Osteoblast (primary cell): ENCODE data around the gene POPDC3. TPM values are rescaled to one million over a fixed set of nuclear protein-coding genes. Genes with fewer than 3 reads are reported as not detected.

Experiments used
- DNase-seq: peaks from one replicate; pipeline ENCODE4 v3.0.0; 2011; ENCODE audit warnings: low spot score, mixed read lengths; ENCODE audit not compliant: insufficient read length; ENCODE audit errors: missing footprints
- H2AFZ ChIP-seq: 2 replicates; pipeline ENCODE4 v1.6.0; 2011; ENCODE audit warnings: mild to moderate bottlenecking, low read length
- H3K27ac ChIP-seq: 2 replicates; pipeline ENCODE4 v1.5.1; 2011; ENCODE audit warnings: mild to moderate bottlenecking, low read depth, low read length, moderate library complexity
- H3K27me3 ChIP-seq: 2 replicates; pipeline ENCODE4 v1.6.0; 2012; ENCODE audit warnings: mild to moderate bottlenecking, control low read depth, inconsistent platforms, low read length, moderate library complexity; ENCODE audit not compliant: insufficient read depth
- H3K36me3 ChIP-seq: 2 replicates; pipeline ENCODE4 v1.5.1; 2011; ENCODE audit warnings: mild to moderate bottlenecking, low read length, control low read depth, moderate library complexity; ENCODE audit not compliant: insufficient read depth
- H3K4me1 ChIP-seq: 2 replicates; pipeline ENCODE4 v1.5.1; 2011; ENCODE audit warnings: mild to moderate bottlenecking, low read length, control low read depth, moderate library complexity; ENCODE audit not compliant: insufficient read depth
- H3K4me2 ChIP-seq: 2 replicates; pipeline ENCODE4 v1.6.0; 2011; ENCODE audit warnings: mild to moderate bottlenecking, low read length; ENCODE audit not compliant: insufficient read depth
- H3K4me3 ChIP-seq: fragments of 200-600 bp; sonication (generic); 3 replicates; pipeline ENCODE4 v1.5.1; 2012; ENCODE audit warnings: mild to moderate bottlenecking, low read length, inconsistent platforms; ENCODE audit not compliant: insufficient read depth
- H3K79me2 ChIP-seq: 2 replicates; pipeline ENCODE4 v1.6.0; 2012; ENCODE audit warnings: mild to moderate bottlenecking, low read length, control low read depth, inconsistent platforms; ENCODE audit not compliant: insufficient read depth
- H3K9me3 ChIP-seq: 2 replicates; pipeline ENCODE4 v1.5.1; 2011; ENCODE audit warnings: low read depth, low read length, control low read depth
- H4K20me1 ChIP-seq: 2 replicates; pipeline ENCODE4 v1.6.0; 2012; ENCODE audit warnings: mild to moderate bottlenecking, low read length, control low read depth; ENCODE audit not compliant: insufficient read depth
- CTCF ChIP-seq: IDR thresholded peaks from 2 replicates; pipeline ENCODE4 v1.5.1; 2011; ENCODE audit warnings: mild to moderate bottlenecking, low read depth, low read length, moderate library complexity; ENCODE audit errors: extremely low read depth
- total RNA-seq: library from RNA; depleted of rRNA; stranded (reverse); fragments of >200 nt; gene quantifications from 2 replicates; pipeline ENCODE4 v1.2.3, GENCODE V29; 2012

The POPDC3 gene
- total RNA-seq, 1 donor = 32.6 TPM

- TF ChIP-seq CTCF = no peak
- no peak for DNase-seq
- Histone ChIP-seq H2AFZ (no peak overlapping the region), H3K79me2 (no peaks in the 10 kb centered on the region), H3K4me2 (no peak overlapping the region), H3K27ac (no peak overlapping the region), H3K4me3 (no peak overlapping the region), H4K20me1 (no peaks in the 10 kb centered on the region), H3K36me3 (peaks cover 4% of the 10 kb centered on the region), H3K4me1 (no peaks in the 10 kb centered on the region), H3K9me3 (no peaks in the 10 kb centered on the region), H3K27me3 (no peaks in the 10 kb centered on the region)
These were observed 63.7 kb downstream of the POPDC3 start for GRCh38 chr6:105116150-105116549.

- H3K9me3 ChIP-seq = no peaks in the 10 kb centered on the region
- no peaks in the 10 kb centered on the region for H3K79me2 ChIP-seq
- no peak overlapping the region for H3K4me3 ChIP-seq
- H3K4me2 ChIP-seq = no peak overlapping the region
- peaks cover 4% of the 10 kb centered on the region for H3K36me3 ChIP-seq
- no peaks in the 10 kb centered on the region for H3K27me3 ChIP-seq
- no peak for TF ChIP-seq CTCF
- no peak for DNase-seq
- no peak overlapping the region for H2AFZ ChIP-seq
- no peaks in the 10 kb centered on the region for H3K4me1 ChIP-seq
- no peak overlapping the region for H3K27ac ChIP-seq
- H4K20me1 ChIP-seq = no peaks in the 10 kb centered on the region
These were observed 66.4 kb downstream of the POPDC3 start for GRCh38 chr6:105113422-105113821.

GRCh38 chr6:105112577-105112976, 67.2 kb downstream of the POPDC3 start:
- peaks cover 4% of the 10 kb centered on the region for H3K36me3 ChIP-seq
- H2AFZ ChIP-seq = no peak overlapping the region
- no peaks in the 10 kb centered on the region for H3K4me1 ChIP-seq
- no peaks in the 10 kb centered on the region for H3K79me2 ChIP-seq
- H3K4me3 ChIP-seq = no peak overlapping the region
- no peaks in the 10 kb centered on the region for H4K20me1 ChIP-seq
- no peak overlapping the region for H3K4me2 ChIP-seq
- no peak for DNase-seq
- no peak for TF ChIP-seq CTCF
- no peak overlapping the region for H3K27ac ChIP-seq
- no peaks in the 10 kb centered on the region for H3K27me3 ChIP-seq
- no peaks in the 10 kb centered on the region for H3K9me3 ChIP-seq

- Histone ChIP-seq H3K27ac (no peak overlapping the region), H4K20me1 (no peaks in the 10 kb centered on the region), H3K4me2 (no peak overlapping the region), H3K36me3 (peaks cover 4% of the 10 kb centered on the region), H3K4me3 (no peak overlapping the region), H3K9me3 (no peaks in the 10 kb centered on the region), H3K27me3 (no peaks in the 10 kb centered on the region), H3K79me2 (no peaks in the 10 kb centered on the region), H3K4me1 (no peaks in the 10 kb centered on the region), H2AFZ (no peak overlapping the region)
- TF ChIP-seq CTCF = no peak
- DNase-seq = no peak
These were observed 67.9 kb downstream of the POPDC3 start for GRCh38 chr6:105111871-105112270.
